GM21576 (cell line): ENCODE measurements around the gene SUOX.
"Not testable (repeated sequence)": the region's sequence is repeated elsewhere in the genome, so short reads cannot be mapped to it uniquely, and the experiment has no call there.

Experiments
- ATAC-seq: cut with Tn5 transposase; IDR thresholded peaks from one replicate; pipeline ENCODE4 v1.9.1; 2021; ENCODE audit warnings: mild to moderate bottlenecking, moderate library complexity; ENCODE audit not compliant: unreplicated experiment

SUOX gene

GRCh38 chr12:56017181-56017580 lies 20.1 kb downstream of the SUOX start:
- ATAC-seq = no peak

GRCh38 chr12:56018356-56018755 lies 21.3 kb downstream of the SUOX start:
- ATAC-seq = no peak

DNA sequence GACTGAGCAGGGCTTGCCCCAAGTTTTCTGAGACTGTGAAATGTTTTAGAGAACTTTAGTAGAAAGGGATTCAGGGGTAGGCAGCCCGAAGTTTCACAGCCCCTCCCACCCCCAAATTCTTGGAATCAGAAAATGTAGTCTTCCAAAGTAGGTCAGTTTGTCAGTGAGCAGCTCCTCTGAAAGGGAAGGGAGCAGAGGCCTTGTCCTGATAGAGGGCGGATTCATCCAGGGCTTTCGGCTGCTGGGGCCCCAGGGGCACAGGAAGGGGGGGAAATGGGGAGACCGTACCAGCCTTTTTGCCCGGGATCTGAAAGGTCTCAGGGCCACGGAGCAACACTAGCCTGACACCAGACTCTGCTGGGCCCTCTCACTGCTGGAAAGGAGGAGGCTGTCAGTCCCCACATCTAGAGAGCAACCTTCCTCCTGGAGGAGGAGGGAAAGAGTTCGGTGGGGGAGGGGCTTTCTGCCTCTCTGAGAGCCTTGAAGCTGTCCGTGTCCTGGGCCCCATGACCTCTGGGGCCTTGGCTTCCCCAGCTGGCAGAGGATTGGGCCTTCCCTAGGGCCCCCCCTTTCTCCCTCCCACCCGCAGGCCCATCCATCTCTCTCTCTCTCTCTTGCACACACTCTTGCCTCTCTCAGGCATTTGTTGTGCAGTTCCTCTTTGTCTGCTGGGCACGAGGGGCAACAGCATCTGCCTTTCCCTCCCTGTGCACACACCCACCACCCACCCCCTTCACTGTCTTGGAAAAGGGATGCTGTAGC lies 23.5 kb downstream of the SUOX start, which contains the start of gene IKZF4:
Gene IKZF4 (plus strand): TSS at position 621 of the 762 bp plus-strand sequence. CDS start 451 bp downstream, outside the sequence.
- no peak for ATAC-seq

DNA sequence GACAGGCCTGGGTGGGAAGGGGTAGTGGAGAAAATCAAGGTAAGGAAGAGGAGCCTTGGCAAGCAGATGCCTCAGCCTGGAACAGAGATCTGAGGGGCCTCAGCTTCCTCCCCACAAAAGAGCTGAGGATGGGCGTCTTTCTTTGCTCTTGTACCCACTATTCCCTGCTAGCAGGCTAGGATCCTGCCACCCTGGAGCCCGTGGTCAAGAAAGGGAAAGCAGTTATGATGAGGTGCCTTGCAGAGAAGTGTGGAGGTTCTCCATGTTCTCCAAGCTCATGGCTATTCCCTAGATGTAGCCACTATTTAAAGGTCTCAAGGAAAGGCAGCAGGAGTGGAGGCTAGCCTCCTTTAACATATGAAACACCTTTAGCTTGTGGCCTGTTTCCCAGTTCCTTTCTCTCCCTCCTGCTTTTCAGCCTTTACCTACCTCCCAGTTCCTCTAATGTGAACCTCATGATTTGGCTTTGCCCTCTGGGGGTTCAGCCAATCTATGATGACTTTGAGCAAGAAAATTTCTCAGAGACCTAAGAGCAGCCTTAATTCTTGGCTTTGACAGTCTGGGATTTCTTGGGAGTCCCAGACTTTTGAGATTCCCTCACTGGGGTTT lies 24.9 kb downstream of the SUOX start:
- no peak for ATAC-seq

DNA sequence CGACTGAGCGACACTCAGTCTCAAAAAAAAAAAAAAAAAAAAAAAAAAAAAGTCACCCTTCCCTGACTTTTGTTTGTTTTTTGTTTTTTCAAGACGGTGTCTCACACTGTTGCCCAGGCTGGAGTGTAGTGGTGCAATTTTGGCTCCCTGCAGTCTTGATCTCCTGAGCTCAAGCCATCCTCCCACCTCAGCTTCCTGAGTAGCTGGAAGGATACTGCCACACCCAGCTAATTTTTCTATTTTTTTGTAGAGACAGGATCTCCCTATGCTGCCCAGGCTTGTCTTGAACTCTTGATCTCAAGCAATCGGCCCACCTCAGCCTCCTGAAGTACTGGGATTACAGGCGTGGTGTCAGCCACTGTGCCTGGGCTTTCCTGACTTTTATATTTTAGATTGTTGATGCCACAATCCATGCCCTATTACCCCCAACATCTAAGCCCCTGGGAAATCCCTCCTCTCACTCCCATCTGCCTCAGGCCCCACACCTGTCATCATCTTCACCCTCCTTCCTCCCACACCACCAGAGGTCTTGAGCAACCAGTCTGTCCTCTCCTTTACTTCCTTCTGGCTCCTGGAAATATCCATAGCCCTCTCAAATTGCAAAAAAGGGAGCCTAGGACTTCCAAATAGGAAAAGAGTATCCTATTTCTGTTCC lies 31.6 kb downstream of the SUOX start:
- no peak for ATAC-seq

DNA sequence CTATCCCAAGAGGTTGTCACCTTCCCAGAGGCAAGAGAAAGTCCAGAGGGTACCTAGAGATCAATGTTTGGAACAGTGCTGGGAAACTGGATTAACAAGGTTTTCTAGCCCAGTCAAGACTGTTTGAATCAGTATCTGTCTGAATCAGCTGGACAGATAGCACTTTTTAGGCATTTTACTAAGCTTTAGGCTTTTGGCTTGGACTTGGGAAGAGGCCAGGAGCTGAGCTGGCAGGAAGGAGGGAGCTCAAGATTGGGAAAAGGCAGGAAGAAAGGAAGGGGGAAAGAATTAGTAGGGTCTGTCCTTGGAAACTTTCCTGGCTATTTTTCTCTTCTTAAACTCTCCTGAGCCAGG lies 32.1 kb downstream of the SUOX start:
- no peak for ATAC-seq

DNA sequence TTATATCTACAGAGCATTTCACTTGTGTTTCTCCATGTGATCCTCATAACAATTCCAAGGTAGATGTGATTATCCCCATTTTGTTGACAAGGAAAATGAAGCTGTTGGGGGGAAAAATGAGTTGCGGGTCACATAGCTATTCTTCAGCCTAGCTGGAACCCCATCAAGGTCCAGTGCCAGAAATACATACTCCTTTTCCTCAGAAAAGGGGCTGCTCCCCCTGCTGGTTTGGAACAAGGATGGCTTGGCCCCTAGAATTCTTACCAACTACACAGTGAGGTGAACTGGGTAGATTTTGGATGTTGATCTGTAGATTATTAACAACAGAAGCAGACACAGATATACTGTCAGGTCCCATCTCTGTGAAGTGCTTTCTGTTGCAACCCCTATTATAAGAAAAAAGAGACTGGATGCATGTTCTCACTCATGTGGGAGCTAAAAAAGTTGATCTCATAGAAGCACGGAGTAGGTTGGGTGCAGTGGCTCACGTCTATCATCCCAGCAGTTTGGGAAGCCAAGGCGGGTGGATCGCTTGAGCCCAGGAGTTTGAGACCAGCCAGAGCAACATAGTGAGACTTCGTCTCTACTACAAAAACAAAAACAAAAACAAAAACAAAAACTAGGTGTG lies 32.7 kb downstream of the SUOX start:
- no peak for ATAC-seq

GRCh38 chr12:56031987-56032386 lies 34.9 kb downstream of the SUOX start:
- ATAC-seq = no peak

DNA sequence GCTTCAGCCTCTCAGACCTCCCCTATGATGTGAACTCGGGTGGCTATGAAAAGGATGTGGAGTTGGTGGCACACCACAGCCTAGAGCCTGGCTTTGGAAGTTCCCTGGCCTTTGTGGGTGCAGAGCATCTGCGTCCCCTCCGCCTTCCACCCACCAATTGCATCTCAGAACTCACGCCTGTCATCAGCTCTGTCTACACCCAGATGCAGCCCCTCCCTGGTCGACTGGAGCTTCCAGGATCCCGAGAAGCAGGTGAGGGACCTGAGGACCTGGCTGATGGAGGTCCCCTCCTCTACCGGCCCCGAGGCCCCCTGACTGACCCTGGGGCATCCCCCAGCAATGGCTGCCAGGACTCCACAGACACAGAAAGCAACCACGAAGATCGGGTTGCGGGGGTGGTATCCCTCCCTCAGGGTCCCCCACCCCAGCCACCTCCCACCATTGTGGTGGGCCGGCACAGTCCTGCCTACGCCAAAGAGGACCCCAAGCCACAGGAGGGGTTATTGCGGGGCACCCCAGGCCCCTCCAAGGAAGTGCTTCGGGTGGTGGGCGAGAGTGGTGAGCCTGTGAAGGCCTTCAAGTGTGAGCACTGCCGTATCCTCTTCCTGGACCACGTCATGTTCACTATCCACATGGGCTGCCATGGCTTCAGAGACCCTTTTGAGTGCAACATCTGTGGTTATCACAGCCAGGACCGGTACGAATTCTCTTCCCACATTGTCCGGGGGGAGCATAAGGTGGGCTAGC lies 37.7 kb downstream of the SUOX start:
- ATAC-seq = no peak

- no peak for ATAC-seq
Measured at GRCh38 chr12:56037161-56037560, 40.1 kb downstream of the SUOX start.

GRCh38 chr12:56038022-56038655 lies 41.1 kb downstream of the SUOX start:
- ATAC-seq = no peak

DNA sequence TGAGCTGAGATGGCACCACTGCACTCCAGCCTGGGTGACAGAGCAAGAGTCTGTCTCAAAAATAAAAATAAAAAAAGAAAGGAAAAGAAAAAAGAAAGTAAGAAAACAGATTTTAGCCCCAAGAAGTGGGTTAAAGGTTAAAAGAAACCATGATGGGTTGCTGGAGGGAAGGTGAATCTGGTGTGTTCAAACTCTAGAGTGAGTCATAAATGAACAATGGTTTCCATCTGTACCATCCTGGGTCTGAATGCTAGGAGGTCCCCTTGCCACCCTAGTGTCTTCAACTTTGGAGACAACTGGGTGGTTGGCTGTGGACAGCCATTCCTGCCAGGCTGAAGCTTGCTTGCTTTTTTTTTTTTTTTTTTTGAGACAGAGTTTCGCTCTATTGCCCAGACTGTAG lies 43.1 kb downstream of the SUOX start:
- no peak for ATAC-seq

- ATAC-seq = no peak
Measured at GRCh38 chr12:56040963-56041551, 44.0 kb downstream of the SUOX start.

GRCh38 chr12:56041552-56042429 lies 44.7 kb downstream of the SUOX start, which contains the start of gene RPS26:
Gene RPS26 (plus strand): TSS chr12:56041918. CDS start chr12:56042167, 249 bp downstream.
- ATAC-seq = peak; percentile 92

GRCh38 chr12:56042430-56042813 lies 45.3 kb downstream of the SUOX start:
- ATAC-seq = not testable (repeated sequence)

- ATAC-seq = no peak
Measured at GRCh38 chr12:56042843-56043242, 45.8 kb downstream of the SUOX start.

DNA sequence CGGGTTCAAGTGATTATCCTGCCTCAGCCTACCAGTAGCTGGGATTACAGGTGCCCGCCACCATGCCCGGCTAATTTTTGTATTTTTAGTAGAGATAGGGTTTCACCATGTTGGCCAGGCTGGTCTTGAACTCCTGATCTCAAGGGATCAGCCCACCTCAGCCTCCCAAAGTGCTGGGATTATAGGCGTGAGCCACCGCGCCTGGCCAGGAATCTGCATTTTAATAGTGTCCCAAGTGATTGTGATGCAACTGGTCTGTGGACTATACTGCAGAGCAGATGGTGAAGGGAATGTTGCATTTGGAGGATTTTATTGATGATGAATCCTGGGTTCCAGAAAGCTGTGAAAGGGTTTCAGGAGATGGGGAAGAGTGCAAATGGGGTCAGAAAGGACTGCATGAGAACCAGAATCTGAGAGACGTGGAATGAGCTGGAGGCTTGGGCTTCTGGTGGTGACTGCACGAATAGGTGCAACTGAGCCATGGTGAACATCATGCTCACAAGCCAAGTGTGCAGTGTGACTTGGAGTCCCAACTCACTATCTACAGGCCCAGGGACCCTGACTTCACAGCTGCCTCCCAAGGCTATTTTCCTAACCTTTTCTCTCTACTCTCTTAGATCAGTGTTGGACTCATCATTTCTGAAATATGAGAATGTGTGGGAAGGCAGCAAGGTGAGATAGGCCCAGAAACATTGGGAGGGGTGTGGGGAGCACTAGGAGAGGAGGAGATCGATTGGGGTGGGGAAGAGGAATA lies 49.1 kb downstream of the SUOX start:
- ATAC-seq = no peak

DNA sequence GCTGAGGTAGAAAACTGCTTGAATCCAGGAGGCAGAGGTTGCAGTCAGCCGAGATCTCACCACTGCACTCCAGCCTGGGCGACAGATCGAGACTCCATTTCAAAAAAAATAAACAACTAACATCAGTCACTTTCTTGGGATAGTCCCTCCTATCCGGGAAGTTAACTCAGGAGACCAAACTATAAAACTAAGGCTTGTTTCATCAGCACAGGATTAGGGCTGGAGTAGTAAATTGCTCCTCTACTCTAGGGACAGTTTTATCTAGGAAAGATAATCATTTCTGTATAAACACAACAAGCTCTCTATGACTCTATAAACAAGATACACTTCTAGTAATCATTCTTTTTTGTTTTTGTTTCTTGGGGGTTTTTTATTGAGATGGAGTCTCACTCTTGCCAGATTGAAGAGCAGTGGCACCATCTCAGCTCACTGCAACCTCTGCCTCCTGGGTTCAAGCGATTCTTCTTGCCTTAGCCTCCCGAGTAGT lies 56.4 kb downstream of the SUOX start:
- ATAC-seq = no peak
